Neural progenitor cell (in vitro differentiated cells): ENCODE measurements around the gene LZTFL1.
"Not testable (repeated sequence)": the region's sequence is repeated elsewhere in the genome, so short reads cannot be mapped to it uniquely, and the experiment has no call there.

Source experiments
- EZH2 ChIP-seq: fragments of 200-600 bp; sonication (generic); IDR thresholded peaks from 2 replicates; pipeline ENCODE4 v1.6.1; 2017; ENCODE audit warnings: antibody characterized with exemption, mild to moderate bottlenecking, moderate library complexity
- EZH2phosphoT487 ChIP-seq: fragments of 200-600 bp; sonication (generic); IDR thresholded peaks from 2 replicates; pipeline ENCODE4 v1.6.1; 2017; ENCODE audit warnings: antibody characterized with exemption

- TF ChIP-seq EZH2, EZH2phosphoT487: not testable (repeated sequence)
Observed at GRCh38 chr3:45856323-45856722, 14.4 kb upstream of the LZTFL1 start.
